ENCODE results near the gene CMTM8.
"Not testable (repeated sequence)": the region's sequence is repeated elsewhere in the genome, so short reads cannot be mapped to it uniquely, and the experiment has no call there.

The CMTM8 gene, protein sequence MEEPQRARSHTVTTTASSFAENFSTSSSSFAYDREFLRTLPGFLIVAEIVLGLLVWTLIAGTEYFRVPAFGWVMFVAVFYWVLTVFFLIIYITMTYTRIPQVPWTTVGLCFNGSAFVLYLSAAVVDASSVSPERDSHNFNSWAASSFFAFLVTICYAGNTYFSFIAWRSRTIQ

DNA sequence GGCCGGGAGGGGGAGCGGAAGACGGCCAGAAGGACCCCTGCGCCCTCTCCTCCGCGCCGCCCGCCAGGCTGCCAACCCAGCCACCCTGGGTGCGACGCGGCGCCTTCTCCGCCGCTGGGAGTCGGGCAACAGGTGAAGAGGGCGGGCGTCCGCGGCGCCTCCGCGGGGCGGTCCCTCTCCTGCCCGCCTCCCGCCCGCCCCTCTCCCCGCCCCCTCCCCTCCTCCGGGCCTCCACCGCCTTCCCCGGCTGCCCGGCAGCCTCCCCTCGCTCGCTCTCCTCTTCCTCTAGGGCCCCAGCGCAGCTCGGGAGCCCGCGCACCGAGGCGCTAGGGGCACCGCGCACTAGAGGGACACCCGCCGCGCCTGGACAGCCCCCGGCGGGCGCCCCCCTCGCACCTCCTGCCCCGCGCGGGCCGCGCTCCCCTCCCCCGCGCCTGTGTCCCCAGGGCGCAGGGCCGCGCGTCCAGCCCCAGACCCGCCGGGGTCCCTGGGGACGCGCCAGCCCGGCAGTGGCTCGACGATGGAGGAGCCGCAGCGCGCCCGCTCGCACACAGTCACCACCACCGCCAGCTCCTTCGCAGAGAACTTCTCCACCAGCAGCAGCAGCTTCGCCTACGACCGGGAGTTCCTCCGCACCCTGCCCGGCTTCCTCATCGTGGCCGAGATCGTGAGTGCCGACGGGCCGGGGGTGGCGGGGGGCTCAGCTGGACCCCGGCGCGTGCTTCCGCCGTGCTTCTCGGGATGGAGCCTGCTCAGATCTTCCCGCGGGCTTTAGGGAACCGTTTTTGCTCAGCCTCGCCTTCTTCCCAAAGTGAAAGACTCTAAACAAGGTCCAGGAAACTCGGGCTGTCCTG is at the start of gene CMTM8:
CMTM8 (plus strand) TSS at position 228 of the 854 bp plus-strand sequence; CDS start at position 521, 293 bp downstream.
- DNase-seq: peak; percentile 87

DNA sequence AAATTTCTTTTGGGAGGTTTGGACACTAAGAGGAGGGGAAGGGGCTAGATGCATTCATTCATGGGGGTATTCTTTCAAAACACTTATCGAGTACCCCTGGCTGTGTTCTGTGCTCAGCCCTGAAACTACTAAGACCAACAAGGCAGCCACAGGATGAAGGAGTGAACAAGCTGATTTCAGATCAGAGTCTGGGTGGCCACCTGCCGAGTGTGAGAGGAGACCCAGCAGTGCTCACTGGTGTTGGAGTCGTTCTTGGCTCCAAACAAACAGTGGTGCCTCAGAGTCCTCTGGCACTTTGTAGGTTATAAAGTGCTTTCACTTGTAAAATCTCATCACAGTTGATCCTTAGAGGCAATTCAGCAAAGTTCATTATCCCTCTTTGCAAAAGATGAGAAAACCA is 48.8 kb upstream of the CMTM8 start:
- no peak for DNase-seq

DNA sequence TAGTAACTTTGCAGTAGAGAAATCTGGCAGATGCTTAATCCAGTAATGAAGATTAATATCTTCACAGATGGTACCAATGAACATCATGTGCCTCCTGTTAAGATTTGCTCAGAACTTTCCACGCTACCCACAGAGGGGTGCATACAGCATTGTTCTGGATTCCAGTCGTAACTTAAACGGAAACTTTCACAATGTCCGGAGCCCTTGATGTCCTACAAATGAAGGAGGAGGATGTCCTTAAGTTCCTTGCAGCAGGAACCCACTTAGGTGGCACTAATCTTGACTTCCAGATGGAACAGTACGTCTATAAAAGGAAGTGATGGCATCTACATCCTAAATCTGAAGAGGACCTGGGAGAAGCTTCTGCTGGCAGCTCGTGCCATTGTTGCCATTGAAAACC is 47.9 kb upstream of the CMTM8 start:
- not testable (repeated sequence) for DNase-seq

DNA sequence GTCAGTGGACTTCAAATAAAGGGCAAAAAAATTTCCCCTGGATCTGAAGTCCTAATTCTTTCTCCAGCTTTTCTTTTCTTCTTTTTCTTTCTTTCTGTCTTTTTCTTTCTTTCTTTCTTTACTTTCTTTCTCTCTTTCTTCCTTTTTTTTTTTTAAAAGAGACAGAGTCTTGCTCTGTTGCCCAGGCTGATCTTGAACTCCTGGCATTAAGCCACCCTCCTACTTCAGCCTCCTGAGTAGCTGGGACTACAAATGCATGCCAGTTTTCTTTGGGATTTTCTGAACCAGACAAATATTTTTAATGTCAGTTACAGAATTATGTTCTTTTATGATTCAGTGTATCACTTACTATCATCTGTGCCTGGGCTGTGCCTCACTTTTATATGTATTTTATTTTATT is 45.4 kb upstream of the CMTM8 start:
- DNase-seq: no peak

DNA sequence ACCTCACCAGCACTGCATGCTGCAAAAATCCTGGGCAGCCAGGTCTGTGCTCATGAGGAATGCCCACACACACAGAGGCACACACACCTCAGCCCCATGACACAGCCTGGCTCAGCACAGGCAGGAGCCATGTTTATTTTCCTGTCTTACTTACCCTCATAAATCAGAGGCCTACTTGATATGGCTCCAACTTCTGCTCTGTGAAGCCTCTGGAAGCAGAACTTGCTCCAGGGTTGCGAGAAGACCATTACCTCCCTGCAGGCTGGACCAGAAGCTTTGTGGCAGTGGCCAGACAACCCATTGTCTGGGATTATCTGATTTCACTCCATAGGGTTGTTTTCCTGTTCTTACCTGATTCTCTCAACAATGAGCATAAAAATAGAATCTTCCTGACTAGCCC is 43.8 kb upstream of the CMTM8 start:
- DNase-seq: no peak

DNA sequence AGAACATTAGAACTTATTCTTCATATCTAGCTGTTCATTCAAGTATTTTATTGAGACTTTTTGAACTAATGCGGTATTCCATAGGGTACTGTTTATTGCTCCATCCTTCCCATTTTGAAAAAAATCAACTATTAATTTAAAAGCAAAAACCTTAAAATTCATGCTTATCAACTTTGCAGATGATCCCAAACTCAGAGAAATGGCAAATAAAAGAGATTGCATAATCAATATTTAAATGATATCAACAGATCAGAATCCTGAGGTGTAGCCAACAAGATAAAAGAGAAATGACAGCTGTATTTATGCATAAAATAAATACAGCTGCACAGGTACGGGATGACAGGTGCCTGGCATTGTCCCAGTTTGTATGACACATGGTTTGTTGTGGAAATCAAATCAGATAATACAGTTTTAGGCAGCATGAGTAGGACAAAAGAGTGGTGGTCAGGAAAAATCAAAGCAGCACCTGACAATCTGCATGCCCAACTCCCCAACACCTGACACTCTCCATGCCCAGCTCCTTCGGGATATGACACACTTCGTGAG is 42.4 kb upstream of the CMTM8 start:
- DNase-seq: no peak

DNA sequence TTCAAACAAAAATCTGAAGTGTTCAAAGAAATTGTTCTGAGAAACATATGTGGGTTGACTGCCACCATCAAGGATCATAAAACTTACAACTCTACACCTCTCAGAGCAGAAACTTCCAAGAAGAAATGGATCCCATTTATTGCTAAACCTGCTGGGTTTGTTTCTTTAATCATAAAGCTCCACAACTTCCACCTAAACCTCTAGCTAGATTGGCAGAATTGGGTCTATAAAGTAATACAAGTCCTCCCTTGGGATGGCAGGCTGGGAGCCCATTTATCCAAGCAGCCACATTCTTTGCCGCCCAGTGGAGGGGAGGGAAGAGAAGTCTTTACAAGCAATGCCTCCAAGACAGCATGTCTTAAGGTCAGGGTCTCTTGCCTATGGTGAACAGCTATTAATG is 40.5 kb upstream of the CMTM8 start:
- DNase-seq: no peak

DNA sequence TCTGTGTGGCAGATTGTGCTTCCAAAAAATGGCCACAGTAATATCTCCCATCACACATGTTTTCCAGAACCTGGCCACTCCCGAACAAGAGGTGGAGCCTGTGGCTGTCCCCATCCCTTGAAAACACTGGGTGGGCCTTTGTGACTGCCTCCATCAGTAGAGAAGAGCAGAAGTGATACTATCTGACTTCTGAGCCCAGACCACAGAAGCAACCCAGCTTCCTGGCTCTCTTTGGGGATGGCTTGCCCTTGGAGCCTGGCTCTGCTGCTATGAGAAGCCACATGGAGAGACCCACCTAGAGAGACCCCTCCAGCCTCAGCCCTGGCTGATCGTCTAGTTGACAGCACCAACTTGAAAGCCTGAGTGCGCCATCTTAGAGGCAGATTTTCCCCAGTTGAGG is 39.8 kb upstream of the CMTM8 start:
- DNase-seq: no peak

DNA sequence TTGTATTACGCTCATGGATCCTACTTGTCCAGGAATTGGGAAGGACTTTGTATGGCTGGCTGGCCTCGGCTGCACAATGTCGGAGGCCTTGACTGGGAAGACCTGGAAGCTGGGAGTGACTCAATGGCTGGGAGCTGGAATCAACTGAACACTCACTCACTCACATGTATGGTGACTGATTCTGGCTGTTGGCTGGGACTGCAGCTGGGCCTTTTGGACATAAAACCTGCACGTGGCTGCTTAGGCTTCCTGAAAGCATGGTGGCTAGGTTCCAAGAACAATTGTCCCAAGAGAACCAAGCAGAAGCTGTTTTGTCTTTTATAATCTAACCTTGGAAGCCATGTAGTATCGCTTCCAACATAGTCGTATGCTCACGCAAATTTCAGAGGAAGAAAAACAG is 38.0 kb upstream of the CMTM8 start:
- DNase-seq: no peak

DNA sequence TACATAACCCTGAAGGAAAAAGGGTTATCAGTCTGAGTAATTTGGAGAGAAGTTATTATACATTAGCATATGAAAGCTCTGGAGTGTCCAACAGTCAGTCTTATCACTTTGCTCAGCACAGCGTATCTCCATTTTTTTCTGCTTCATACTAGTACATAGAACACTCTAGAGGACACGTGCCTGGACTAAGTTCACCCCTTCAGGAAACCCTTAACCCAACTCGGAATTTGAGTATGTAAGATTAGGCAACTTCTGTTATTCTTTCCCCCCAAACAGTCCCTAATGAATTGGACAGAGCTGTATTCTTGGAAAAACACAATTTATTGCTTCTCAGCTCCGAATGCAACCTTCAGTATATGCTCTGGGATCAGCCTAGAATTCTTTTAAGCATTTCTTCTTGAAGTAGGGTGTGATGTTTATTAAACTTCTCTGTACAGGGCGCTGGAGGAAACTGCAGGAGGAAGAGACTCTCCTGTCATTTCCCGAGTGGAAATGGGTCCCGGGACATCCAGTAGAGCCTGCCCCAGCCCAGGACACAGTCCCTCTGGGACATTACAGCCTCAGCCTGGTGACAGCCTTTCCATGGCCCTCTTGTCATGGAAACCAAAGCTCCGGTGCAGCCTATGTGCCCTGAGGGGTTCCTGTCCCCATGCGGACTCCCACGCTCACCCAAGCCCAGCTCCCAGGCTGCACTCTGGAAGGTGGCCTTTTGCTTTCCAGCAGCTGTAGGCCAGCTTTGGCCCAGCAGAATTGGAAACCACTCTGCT is 37.3 kb upstream of the CMTM8 start:
- no peak for DNase-seq

DNA sequence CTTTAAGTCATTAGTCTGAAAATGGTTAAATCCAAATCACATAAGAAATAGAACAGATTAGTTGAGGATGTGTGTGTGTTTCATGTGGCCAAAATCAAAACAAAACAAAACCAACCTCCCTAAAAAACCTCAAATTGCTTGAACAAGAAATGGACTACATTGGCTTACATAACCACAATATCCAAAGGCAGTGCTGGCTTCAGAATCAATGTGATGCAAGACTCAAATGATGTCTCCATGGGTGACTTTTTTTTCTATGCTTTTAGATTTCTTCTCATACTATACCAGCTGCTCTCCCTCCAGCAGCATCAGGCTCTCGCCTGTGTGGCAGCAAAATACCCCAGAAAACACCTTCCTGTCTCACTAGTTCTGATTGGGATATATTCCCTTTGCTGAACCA is 36.0 kb upstream of the CMTM8 start:
- DNase-seq: no peak

DNA sequence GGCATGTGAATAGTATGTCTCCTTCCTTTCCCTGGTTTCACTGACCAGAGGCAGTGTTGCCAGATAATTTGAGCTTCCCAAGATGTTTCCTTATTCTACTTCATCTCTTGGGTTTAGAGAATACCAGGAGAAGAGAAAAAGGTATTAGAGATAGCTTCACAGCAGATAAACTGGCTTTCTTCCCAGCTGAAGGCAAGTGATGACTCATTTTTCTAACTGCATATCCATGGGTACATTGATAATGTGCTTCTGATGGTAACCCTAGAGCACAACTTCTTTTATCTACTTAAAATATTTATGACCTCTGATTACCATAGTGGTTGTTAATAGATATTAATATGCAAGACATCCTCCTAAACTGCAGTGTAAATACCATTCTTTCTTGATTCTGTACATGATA is 34.6 kb upstream of the CMTM8 start:
- no peak for DNase-seq

DNA sequence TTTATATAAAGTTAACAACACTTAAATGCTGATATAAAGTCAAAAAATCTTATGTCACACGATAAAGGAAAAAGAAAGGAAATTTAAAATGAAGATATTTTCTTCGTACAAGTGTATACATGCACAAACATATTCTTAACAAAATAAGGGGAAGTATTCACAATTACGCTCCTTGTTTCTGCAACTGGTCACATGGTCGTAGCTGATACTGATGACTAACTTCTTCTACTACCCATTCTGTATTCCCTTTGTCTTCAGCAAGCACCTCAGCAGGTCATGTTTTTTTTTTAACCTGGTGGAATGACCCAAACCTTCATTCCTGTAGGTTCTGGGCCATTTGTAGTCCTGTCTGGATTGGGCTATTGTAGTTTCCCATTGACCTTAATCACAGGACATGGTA is 30.0 kb upstream of the CMTM8 start:
- DNase-seq: no peak

DNA sequence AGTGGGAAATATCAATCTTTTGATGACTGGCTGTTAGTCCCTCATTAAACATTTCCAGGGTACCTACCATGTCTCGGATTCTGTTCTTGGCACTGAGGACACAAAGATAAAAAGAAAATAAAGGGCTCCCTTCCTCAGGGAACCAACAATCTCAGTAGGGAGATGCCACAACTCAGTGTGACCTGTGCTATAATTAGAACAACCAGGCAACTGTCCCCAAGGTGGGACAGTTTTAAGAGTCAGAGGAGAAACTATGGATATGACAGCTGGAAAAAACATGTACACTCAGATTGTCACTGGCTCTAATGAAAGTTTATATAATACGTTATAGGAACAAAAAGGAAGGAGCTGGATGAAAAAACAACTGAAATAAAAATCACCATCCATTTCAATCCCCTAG is 23.3 kb upstream of the CMTM8 start:
- DNase-seq: no peak

DNA sequence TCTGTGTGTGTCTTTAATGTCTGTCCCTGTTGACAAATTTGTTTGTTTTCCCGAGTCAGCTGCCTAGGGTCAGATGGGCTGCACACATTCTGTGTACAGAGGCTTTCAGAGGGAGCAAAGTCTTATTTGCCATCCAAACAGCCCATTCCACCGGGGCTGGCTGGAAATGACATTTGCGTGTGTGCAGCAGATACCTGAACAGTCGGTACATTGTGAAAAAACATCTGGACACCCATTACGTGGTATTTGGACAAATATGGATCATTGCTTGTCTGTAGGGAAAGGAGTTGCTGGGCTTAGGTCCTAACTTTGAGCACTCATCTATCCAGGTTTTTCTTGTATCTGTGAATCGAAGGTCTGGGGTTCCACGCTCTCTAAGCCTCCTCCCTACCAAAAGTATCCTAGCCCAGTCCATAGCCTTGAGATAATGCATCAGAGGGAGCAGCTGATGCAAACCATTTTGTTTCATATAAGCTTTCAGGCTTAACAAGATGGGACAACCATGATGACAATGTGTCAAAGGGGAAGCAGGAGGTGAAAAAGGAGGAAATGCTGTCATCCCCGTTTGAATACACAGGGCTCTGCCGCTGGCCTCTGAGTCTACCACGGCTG is 22.2 kb upstream of the CMTM8 start:
- DNase-seq: no peak

DNA sequence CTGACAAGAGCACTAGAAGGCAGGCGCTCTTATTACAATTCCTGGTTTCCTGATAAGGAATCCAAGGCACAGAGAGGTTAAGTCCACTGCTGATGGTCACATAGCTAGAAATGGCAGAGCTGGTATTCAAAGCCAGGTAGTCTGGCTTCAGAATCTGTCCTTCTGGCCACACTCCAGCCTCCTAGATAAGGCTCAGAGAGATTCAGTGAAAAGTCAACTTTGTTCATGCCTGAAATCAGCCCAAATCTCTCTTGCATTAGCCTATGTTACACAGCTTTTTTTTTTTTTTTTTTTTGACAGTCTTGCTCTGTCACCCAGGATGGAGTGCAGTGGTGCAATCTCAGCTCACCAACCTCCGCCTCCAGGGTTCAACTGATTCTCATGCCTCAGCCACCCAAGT is 21.1 kb upstream of the CMTM8 start:
- no peak for DNase-seq

DNA sequence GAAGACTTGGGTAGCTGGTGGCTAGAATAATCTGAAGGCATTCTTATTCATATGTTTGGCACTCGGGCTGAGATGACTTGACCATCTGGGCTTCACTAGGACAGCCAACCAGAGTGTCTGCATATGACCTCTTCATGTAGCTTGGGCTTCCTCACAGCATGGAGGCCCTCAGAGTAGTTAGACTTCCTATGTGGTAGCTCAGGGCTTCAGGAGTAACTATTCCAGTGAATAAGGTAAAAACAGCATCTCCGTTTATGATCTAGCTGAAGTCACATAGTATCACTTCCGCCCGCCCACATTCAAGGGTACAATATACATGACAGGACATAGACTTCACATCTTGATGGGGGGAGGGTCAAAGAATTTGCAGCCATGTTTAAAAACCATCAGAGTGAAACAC is 18.9 kb upstream of the CMTM8 start:
- no peak for DNase-seq

DNA sequence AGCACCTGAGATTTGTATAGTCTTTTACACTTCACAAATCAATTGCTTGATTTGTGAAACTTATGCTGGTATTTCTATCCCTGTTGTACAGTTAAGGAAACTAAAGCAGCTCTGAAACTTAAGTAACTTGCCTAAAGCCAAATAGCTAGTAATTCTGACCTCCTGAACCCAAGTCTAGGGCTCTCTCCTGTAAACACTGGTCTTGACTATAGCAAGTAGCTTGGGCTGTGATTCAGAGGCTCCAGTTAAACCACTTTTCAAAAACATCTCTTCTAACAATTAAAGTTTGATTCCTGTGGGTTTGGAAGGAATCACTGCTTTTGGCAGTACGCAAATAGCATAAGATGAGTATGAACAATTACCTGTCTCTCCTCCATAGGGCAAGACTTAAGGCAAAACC is 18.5 kb upstream of the CMTM8 start:
- no peak for DNase-seq

DNA sequence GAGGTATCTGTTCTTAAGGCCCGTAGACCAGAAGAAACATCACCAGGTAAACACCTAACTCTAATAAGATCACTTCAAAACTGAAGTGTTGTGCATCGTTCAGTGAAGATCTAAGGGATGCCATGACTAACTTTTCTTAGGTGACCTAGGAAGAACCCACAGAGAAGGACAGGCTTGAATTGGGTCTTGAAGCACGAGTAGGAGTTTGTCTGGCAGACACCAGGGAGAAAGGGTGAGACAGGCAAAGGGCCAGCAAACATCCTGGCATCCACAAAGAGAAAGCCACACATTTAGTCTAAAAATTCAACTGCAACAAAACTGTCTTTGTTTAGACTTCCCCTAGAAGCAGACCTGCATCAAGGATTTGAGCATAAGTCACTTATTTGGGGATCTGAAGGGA is 15.5 kb upstream of the CMTM8 start:
- DNase-seq: no peak

DNA sequence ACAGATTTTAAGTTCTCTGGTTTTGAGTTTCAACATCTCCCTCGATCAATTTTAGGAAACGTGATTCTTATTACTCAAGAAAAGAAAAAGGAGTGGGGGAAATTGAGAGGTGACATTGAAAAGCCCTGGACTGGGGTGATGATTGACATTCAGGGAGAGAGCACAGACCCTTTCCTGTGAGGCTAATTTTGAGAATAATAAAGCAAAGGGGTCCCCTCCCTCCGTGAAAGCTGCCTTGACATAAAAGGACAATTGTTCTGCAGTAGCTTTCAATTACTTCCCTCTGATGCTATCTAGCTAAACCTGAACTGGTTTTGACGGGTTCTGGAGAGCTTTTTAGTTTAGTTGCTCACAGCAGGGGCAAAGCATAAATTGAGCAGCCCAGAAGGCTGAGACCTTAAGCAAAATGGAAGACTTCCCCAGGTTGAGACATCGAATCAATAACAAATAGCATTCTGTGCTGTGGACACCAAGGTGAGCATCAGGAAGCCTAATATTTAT is 14.4 kb upstream of the CMTM8 start:
- DNase-seq: no peak

DNA sequence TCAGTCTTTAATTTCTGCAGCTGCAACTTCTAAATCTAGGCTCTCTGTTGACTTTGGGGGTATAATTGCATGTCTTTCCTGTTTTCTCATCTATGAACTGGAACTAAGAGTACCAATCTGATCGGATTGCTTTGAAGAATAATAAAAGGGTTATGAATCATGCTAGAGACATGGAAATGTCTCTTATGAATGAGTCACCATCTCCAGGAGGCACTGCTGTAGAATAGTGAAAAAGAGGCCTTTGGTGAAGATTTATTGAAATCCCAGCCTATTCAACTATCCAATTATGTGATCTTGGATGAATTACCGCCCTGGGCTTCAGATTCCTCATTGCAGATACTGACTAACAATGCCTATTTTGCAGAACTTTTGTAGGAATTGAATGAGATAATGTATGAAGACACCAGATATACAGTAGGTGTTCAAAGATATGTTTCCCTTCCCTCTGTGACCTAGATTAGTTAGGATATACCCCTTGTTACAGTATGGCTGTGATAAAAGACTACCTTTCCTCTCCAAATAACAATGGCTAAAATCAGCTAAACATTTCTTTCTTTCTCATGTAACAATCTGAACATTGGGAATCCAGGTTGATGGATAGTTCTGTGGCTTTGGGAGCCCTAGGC is 11.5 kb upstream of the CMTM8 start:
- no peak for DNase-seq

DNA sequence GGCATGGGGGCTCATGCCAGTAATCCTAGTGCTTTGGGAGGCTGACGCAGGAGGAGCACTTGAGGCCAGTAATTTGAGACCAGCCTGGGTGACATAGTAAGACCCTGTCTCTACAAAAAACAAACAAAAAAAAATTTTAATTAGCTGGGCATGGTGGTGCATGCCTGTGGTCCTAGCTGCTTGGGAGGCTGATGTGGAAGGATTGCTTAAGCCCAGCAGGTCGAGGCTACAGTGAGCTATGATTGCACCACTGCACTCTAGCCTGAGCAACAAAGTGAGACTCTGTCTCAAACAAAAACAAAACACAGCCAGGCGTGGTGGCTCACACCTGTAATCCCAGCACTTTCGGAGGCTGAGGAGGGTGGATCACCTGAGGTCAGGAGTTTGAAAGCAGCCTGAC is 9.7 kb upstream of the CMTM8 start:
- DNase-seq: not testable (repeated sequence)

DNA sequence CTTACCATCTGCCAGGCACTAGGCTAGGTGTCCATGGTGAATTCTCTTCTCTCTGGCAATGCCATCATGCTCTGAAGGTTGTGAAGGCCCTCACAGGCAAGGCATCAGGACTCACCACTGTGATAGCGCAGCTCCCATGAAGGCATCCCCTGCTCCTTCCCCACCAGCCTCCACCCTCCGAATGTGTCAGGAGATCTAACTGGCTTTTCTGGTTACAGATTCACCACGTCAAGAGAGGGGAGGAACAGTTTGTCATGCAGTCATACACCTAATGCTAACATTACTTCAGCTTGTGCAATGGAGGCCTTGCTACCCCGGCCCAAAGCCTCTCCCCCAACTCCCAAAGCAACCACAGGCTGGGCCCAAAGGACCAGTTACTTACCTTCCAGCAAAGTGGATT is 8.9 kb upstream of the CMTM8 start:
- DNase-seq: no peak
